Sigmoid colon (tissue), 4 donors: Measurements from ENCODE around the gene POLG2.

Experiments
- CTCF ChIP-seq, 4 experiments: fragments of 450-650 bp in 3 of 4; fragments of 200-600 bp in 1 of 4; IDR thresholded peaks; one replicate each; pipeline ENCODE4 v1.5.1; 2016 to 2019; ENCODE audit warnings: antibody characterized with exemption in 4 of 4, mild to moderate bottlenecking in 3 of 4, moderate library complexity in 2 of 4
- EP300 ChIP-seq, 4 donors: sonication (generic); formaldehyde crosslinking; IDR thresholded peaks; one replicate each; pipeline ENCODE4 v1.6.1; 2017; ENCODE audit warnings: antibody characterized with exemption in 4 of 4
- POLR2A ChIP-seq, 2 donors: fragments of 450-650 bp; IDR thresholded peaks; one replicate each; pipeline ENCODE4 v1.6.1; 2016; ENCODE audit warnings: antibody characterized with exemption in 2 of 2, mild to moderate bottlenecking in 2 of 2, moderate library complexity in 2 of 2

- TF ChIP-seq CTCF (IDR thresholded peaks at IDR 0.05) = no peak
- TF ChIP-seq EP300 (IDR thresholded peaks at IDR 0.05) = no peak
- TF ChIP-seq POLR2A (IDR thresholded peaks at IDR 0.05) = peak; percentile 97
These were observed 9.3 kb upstream of the POLG2 start, which contains the start of gene DDX5 for GRCh38 chr17:64506201-64506575.
